Subcutaneous adipose tissue (tissue), 4 donors: ENCODE results near the gene MTHFD2. TPM values are rescaled to one million over a fixed set of nuclear protein-coding genes. Genes with fewer than 3 reads are reported as not detected.

Experiments
- total RNA-seq, 4 donors: library from RNA; depleted of rRNA; stranded (reverse); fragments of >200 nt; gene quantifications; one replicate each; pipeline ENCODE4 v1.1.0, GENCODE V29; 2016
- TF ChIP-seq, protein P1 (sequence below): fragments of 450-650 bp; IDR thresholded peaks from one replicate; pipeline ENCODE4 v1.5.1; 2016; ENCODE audit warnings: low read depth, mild to moderate bottlenecking, control low read depth, antibody characterized with exemption, moderate library complexity

MTHFD2 gene
- total RNA-seq, 4 donors from 2014 or later, result 40.7 to 96.4 (median 70.0) TPM

DNA sequence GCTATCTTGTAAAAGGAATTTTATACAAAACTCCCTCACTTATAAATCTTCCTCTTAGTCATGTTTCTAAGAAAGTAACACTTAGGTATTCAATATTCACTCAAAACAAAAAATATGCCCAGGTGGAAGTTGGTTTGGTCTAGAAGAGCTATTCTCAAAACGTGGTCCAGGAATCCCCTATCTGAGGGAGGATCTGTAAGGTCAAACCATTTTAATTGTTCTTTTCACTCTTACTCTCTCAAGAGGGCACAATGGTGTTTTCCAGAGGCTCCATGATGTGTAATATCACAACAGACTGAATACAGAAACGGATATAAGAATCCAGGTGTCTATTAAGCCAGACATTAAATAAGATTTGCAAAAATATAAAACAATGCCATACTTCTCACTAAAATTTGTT lies 29.7 kb upstream of the MTHFD2 start:
- TF ChIP-seq, protein P1, sequence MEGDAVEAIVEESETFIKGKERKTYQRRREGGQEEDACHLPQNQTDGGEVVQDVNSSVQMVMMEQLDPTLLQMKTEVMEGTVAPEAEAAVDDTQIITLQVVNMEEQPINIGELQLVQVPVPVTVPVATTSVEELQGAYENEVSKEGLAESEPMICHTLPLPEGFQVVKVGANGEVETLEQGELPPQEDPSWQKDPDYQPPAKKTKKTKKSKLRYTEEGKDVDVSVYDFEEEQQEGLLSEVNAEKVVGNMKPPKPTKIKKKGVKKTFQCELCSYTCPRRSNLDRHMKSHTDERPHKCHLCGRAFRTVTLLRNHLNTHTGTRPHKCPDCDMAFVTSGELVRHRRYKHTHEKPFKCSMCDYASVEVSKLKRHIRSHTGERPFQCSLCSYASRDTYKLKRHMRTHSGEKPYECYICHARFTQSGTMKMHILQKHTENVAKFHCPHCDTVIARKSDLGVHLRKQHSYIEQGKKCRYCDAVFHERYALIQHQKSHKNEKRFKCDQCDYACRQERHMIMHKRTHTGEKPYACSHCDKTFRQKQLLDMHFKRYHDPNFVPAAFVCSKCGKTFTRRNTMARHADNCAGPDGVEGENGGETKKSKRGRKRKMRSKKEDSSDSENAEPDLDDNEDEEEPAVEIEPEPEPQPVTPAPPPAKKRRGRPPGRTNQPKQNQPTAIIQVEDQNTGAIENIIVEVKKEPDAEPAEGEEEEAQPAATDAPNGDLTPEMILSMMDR, result no peak

- TF ChIP-seq, protein P1, result no peak
These were observed 23.5 kb upstream of the MTHFD2 start for GRCh38 chr2:74174909-74175308.

GRCh38 chr2:74177696-74178095 lies 20.7 kb upstream of the MTHFD2 start:
- TF ChIP-seq, protein P1, result no peak

DNA sequence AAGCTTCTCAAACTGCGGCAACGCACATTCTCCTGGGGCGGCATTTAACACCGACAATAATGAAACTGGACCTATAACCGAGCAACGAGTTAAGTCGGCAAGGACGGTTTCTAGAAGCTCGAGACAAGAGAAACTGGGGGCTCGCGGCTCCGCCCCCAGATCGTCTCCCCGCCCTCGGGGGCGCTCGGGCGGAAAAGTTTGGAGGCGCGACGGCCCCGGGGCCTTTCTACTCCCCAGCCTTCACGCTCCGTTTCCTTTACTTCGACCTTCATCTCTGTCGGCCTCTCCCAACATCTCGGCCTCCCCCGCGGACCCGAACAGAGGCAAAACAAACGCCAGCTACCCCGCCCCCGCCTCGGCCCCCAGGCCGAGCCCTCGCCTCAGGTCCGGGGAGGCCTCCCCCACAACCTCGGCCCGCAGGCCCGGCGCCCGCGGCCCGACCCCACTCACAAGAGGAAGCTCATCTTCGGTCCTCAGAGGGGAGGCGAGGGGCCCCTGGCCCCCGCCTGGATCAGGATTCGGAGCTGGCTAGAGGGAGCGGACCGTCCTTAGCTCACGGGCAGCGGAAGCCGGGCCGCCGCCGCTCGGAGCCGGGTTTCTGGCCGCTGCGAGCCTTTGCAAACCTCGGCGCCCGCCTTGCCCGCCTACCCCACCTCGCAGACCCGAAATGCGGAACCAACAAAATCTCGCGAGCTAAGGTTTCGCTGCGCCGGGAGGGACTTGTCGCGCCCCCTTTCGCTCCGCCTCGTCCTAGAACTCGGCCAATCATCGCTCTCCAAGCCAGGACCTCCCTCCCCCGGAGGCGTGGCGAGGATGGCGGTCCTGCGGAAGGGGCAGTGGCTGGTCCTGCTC lies 20.0 kb upstream of the MTHFD2 start, which contains the start of gene MOB1A:
MOB1A (minus strand) TSS at position 669 of the 852 bp plus-strand sequence; CDS start at position 464, 205 bp downstream.
- TF ChIP-seq, protein P1, result no peak

DNA sequence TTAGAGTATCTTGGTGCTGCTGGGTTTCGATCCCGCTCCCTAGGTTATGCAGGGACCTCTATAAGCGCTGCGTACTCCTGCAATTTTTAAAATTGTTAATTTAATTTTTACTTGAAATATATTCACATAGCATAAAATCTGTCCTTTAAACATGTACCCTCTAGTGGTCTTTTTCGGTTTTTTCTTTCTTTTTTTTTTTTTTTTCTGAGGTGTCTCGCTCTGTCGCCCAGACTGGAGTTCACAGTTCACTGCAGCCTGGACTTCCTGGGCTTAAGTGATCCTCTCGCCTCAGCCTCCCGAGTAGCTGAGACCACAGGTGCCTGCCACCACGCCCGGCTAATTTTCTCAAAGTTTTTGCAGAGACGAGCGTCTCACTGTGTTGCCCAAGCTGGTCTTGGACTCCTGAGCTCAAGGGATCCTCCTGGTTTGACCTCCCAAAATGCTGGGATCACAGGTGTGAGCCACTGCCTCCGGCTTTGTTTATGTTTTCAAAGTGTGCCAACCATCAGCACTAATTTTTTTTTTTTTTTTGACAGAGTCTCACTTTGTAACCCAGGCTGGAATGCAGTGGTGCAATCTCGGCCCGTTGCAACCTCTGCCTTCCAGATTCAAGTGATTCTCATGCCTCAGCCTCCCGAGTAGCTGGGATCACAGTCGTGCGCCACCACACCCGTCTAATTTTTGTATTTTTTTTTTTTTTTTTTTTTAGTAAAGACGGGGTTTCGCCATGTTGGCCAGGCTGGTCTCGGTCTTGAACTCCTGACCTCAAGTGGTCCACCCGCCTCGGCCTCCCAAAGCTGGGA lies 19.2 kb upstream of the MTHFD2 start:
- TF ChIP-seq, protein P1, result no peak

- TF ChIP-seq, protein P1, result no peak
These were observed 16.7 kb upstream of the MTHFD2 start for GRCh38 chr2:74181739-74182138.

DNA sequence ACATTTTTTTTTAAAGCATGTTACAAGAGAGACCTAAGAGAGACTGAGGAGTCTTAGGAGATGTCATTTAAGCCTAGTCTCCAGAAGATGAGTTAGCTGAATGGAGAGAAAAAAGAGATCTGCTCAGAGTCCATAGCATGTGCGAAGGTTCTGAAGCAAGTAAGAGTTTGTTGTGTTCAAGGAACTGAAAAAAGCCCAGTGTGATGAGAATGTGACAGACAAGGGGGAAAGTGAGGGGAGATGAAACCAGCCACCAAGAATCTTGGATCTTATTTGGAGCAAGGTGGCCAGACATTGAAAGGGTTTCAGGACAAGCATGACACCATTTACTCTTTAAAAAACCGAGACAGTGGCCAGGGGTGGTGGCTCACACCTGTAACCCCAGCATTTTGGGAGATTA lies 14.5 kb upstream of the MTHFD2 start:
- TF ChIP-seq, protein P1, result no peak
